Measurements from ENCODE around the gene PPP1R16B. TPM values are rescaled to one million over a fixed set of nuclear protein-coding genes. Genes with fewer than 3 reads are reported as not detected.

PPP1R16B gene
- total RNA-seq, 4 donors from 2014 or later = 0.87 to 5.6 (median 3.6) TPM

DNA sequence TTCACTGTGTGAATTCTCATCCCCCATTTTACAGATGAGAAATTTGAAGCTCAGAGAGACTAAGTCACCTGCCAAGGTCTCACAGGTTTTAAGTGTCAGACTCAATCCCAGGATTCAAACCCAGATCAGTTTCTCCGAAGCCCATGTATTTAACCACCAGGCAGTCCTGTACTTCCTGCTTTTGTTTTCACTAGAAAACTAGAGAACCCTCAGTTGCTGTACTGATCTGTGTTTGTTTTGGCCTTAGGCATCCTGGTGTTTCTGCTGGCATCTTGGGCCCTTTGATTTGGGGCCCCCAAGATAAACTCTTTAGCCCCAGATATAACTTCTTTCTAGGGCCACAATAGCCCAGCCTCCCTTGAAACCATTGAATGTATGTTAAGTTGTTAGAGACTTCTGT, 36.5 kb downstream of the PPP1R16B start:
- TF ChIP-seq POLR2AphosphoS5 (IDR thresholded peaks at IDR 0.05) (no peak), POLR2A (IDR thresholded peaks at IDR 0.05) (no peak), EP300 (IDR thresholded peaks at IDR 0.05) (no peak)
- TF ChIP-seq, protein P1, sequence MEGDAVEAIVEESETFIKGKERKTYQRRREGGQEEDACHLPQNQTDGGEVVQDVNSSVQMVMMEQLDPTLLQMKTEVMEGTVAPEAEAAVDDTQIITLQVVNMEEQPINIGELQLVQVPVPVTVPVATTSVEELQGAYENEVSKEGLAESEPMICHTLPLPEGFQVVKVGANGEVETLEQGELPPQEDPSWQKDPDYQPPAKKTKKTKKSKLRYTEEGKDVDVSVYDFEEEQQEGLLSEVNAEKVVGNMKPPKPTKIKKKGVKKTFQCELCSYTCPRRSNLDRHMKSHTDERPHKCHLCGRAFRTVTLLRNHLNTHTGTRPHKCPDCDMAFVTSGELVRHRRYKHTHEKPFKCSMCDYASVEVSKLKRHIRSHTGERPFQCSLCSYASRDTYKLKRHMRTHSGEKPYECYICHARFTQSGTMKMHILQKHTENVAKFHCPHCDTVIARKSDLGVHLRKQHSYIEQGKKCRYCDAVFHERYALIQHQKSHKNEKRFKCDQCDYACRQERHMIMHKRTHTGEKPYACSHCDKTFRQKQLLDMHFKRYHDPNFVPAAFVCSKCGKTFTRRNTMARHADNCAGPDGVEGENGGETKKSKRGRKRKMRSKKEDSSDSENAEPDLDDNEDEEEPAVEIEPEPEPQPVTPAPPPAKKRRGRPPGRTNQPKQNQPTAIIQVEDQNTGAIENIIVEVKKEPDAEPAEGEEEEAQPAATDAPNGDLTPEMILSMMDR (IDR thresholded peaks at IDR 0.05) = no peak
- H3K36me3 ChIP-seq = no peaks in the 10 kb centered on the region
- no peaks in the 10 kb centered on the region for H3K4me1 ChIP-seq
- no peak overlapping the region for H3K4me3 ChIP-seq
- H3K27me3 ChIP-seq = peaks cover 19% of the 10 kb centered on the region
- H3K27ac ChIP-seq = no peak overlapping the region
- no peaks in the 10 kb centered on the region for H3K9me3 ChIP-seq
- no peak for DNase-seq (ENCODE audit: low spot score in 2 of 2)
- 60% methylated on average over 1 of the region's 1 CpG for WGBS

DNA sequence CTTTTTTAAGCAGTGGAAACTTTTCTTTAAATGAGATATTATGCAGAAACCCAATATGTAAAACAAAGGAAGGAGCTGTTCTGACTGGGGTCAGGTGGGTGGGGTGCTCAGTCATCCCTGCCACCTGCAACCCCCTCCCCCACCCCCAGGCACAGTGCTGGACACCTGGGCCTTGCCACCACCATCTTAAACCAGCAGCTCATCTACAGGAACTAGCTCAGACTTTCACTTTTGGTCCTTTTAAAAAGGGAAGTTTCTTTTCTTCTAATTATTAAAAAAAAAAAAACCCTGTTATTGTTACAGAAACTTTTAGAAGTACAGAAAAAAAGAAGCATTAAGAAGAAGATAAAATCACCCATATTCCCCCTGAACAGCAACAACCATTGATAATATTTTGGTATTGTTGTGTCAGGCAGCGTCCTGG, 37.1 kb downstream of the PPP1R16B start:
- Histone ChIP-seq H3K4me1 (no peaks in the 10 kb centered on the region), H3K36me3 (no peaks in the 10 kb centered on the region), H3K27me3 (peaks cover 19% of the 10 kb centered on the region), H3K9me3 (no peaks in the 10 kb centered on the region), H3K27ac (no peak overlapping the region), H3K4me3 (no peak overlapping the region)
- TF ChIP-seq POLR2A (IDR thresholded peaks at IDR 0.05) (no peak), EP300 (IDR thresholded peaks at IDR 0.05) (no peak)
- 70% methylated on average over 1 of the region's 1 CpG for WGBS
- no peak for DNase-seq (ENCODE audit: low spot score in 2 of 2)

DNA sequence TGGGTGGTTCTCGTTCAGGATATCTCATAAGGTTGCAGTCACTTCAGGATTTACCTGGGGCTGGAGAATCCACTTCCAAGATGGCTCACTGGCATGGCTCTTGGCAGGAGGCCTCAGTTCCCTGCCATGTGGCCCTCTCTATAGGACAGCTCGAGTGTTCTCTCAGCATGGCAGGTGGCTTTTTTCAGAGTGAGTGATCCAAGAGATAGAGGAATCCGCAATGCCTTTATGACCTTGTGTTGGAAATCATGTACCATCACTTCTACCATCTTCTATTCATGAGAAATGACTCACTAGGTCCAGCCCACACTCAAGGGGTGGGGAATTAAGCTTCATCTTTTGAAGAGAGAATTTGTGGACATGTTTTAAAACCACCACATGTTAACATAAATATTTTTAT, 37.8 kb downstream of the PPP1R16B start:
- Histone ChIP-seq H3K4me1 (no peaks in the 10 kb centered on the region), H3K36me3 (no peaks in the 10 kb centered on the region), H3K27me3 (peaks cover 18% of the 10 kb centered on the region), H3K4me3 (no peak overlapping the region), H3K9me3 (no peaks in the 10 kb centered on the region), H3K27ac (no peak overlapping the region)
- TF ChIP-seq POLR2A (IDR thresholded peaks at IDR 0.05) (no peak), POLR2AphosphoS5 (IDR thresholded peaks at IDR 0.05) (no peak)
- no peak for DNase-seq (ENCODE audit: low spot score in 2 of 2)
- WGBS = 64% methylated on average over 3 of the region's 3 CpGs

DNA sequence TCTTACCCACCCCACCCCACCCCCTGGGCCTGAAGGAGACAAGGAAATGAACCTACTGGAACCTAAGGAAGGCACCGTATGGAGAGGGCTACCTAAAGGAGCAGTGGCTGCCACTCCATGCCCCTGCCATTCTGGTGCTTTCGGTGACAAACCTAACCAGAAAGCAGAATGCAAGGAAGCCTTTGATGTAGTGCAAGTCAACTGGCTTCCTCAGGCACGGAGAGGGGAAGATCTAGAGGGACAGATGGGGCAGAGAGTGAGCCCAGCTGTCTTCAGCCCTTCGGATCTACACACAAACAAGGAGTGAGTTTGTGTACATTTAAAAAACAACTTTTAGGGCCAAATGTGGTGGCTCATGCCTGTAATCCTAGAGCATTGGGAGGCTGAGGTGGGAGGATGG, 39.5 kb downstream of the PPP1R16B start:
- Histone ChIP-seq H3K9me3 (no peaks in the 10 kb centered on the region), H3K4me1 (no peaks in the 10 kb centered on the region), H3K36me3 (no peaks in the 10 kb centered on the region), H3K27ac (no peak overlapping the region), H3K27me3 (peaks cover 11% of the 10 kb centered on the region), H3K4me3 (no peak overlapping the region)
- TF ChIP-seq, protein P1 (IDR thresholded peaks at IDR 0.05) = no peak
- TF ChIP-seq POLR2AphosphoS5 (IDR thresholded peaks at IDR 0.05) (no peak), EP300 (IDR thresholded peaks at IDR 0.05) (no peak), POLR2A (IDR thresholded peaks at IDR 0.05) (no peak)
- 75% methylated on average over 4 of the region's 4 CpGs for WGBS
- DNase-seq (ENCODE audit: low spot score in 2 of 2) = no peak

DNA sequence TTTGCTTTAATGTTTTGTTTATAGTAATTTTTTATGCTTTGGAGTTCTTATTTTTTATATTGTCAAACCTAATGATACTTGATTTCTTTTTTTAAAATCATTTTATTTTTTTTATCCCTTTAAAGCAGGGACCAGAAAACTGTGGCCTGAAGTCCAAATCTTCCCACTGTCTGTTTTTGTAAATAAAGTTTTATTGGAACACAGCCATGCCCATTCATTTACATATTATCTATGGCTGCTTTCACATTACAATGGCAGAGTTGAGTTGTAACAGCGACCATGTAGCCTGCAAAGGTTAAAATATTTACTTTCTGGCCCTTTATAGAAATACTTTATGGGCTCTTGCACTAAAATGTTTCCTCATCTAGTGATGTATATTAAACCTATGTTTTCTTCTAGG, 42.3 kb downstream of the PPP1R16B start:
- Histone ChIP-seq H3K4me3 (no peak overlapping the region), H3K27ac (no peak overlapping the region), H3K27me3 (peaks cover 5% of the 10 kb centered on the region), H3K4me1 (no peaks in the 10 kb centered on the region), H3K36me3 (no peaks in the 10 kb centered on the region), H3K9me3 (no peaks in the 10 kb centered on the region)
- no peak for TF ChIP-seq POLR2AphosphoS5 (IDR thresholded peaks at IDR 0.05)
- TF ChIP-seq EP300 (IDR thresholded peaks at IDR 0.05) = no peak
- TF ChIP-seq POLR2A (IDR thresholded peaks at IDR 0.05) = no peak
- 75% methylated on average over 1 of the region's 1 CpG for WGBS
- DNase-seq (ENCODE audit: low spot score in 2 of 2) = no peak

DNA sequence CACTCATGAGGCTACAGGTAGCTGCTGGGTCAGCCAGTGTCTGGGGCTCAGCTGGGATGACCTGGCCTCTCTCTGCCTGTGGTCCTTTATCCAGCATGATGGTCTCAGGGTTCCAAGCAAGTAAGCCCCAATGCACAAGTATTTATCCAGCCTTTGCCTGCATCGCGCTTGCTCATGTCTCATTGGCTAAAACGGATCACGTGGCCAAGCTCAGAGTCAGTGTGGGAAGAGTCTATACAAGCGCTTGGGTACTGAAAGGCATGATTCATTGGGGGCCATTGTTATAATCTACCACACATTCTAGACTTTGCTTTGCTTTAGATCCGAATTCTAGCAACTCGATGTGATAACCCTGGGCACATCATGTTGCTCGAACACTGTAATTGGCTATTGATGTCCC, 48.3 kb downstream of the PPP1R16B start:
- Histone ChIP-seq H3K27ac (no peak overlapping the region), H3K4me1 (no peaks in the 10 kb centered on the region), H3K27me3 (peaks cover 7% of the 10 kb centered on the region), H3K9me3 (no peaks in the 10 kb centered on the region), H3K36me3 (no peaks in the 10 kb centered on the region), H3K4me3 (no peak overlapping the region)
- DNase-seq (ENCODE audit: low spot score in 2 of 2) = no peak
- 94% methylated on average over 8 of the region's 8 CpGs for WGBS
- TF ChIP-seq POLR2A (IDR thresholded peaks at IDR 0.05) = no peak
- TF ChIP-seq POLR2AphosphoS5 (IDR thresholded peaks at IDR 0.05) = no peak
- TF ChIP-seq, protein P1 (IDR thresholded peaks at IDR 0.05) = no peak
- TF ChIP-seq EP300 (IDR thresholded peaks at IDR 0.05) = no peak

DNA sequence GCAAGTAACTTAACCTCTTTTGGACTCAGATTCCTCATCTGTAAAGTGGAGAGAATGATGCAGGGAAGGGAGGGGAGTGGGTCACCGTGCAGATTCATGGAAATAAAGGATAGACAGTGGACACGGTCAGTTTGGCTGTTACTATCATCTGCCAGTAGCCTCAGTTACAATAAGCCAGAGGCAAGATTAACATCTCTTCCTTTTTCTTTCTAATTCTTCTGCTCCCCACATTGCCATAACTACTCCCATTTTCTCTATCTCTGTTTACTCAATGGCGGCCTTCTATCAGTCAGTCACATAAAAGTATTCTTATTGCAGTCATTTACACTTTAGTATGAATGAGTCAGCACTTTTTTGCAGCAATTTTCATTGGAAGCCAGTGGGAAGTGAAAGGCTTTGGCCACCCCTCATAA, 49.2 kb downstream of the PPP1R16B start:
- Histone ChIP-seq H3K36me3 (no peaks in the 10 kb centered on the region), H3K4me3 (no peak overlapping the region), H3K9me3 (no peaks in the 10 kb centered on the region), H3K27ac (no peak overlapping the region), H3K4me1 (no peaks in the 10 kb centered on the region), H3K27me3 (peaks cover 7% of the 10 kb centered on the region)
- TF ChIP-seq, protein P1 (IDR thresholded peaks at IDR 0.05) = no peak
- no peak for TF ChIP-seq POLR2A (IDR thresholded peaks at IDR 0.05)
- no peak for TF ChIP-seq POLR2AphosphoS5 (IDR thresholded peaks at IDR 0.05)
- TF ChIP-seq EP300 (IDR thresholded peaks at IDR 0.05) = no peak
- 79% methylated on average over 3 of the region's 3 CpGs for whole genome bisulfite sequencing
- no peak for DNase-seq (ENCODE audit: low spot score in 2 of 2)

Measured in suprapubic skin (tissue), 4 donors.